K562 (cell line): ENCODE results near the gene ZCCHC14. TPM values are rescaled to one million over a fixed set of nuclear protein-coding genes. Genes with fewer than 3 reads are reported as not detected.

Experiments
- ATF1 ChIP-seq, 2 experiments: fragments of 450-650 bp in 1 of 2; IDR thresholded peaks; 2 replicates each; pipeline ENCODE4 v1.6.1; 2016; ENCODE audit warnings: missing compliant biosample characterization in 1 of 2, missing genetic modification characterization in 1 of 2
- FOXJ2 ChIP-seq: fragments of 200-800 bp; sonication (Bioruptor generic); IDR thresholded peaks from 2 replicates; pipeline ENCODE4 v1.6.1; 2016; ENCODE audit warnings: missing genetic modification characterization, missing compliant biosample characterization
- GTF3C2 ChIP-seq: IDR thresholded peaks from 3 replicates; pipeline ENCODE4 v1.6.1; 2011; ENCODE audit warnings: borderline replicate concordance, mild to moderate bottlenecking, moderate library complexity; ENCODE audit not compliant: insufficient read length; ENCODE audit errors: extremely low read depth
- MYC ChIP-seq, 2 experiments: fragments of 250-450 bp in 1 of 2; sonication (Bioruptor Pico) in 1 of 2; IDR thresholded peaks; 2 replicates each; pipeline versions ENCODE4 v1.5.1 to v1.6.1; 2012 to 2021; ENCODE audit warnings: low read depth in 2 of 2, borderline replicate concordance in 1 of 2, improper control_type of control experiment in 1 of 2, low read length in 1 of 2, mild to moderate bottlenecking in 1 of 2, moderate library complexity in 1 of 2
- RFX1 ChIP-seq: fragments of 450-650 bp; IDR thresholded peaks from 2 replicates; pipeline ENCODE4 v1.6.1; 2016; ENCODE audit warnings: mild to moderate bottlenecking, moderate library complexity
- SMARCC2 ChIP-seq: fragments of 450-650 bp; IDR thresholded peaks from 2 replicates; pipeline ENCODE4 v1.6.1; 2017; ENCODE audit warnings: antibody characterized with exemption, moderate library complexity, mild to moderate bottlenecking, low read depth
- TSHZ1 ChIP-seq: fragments of 250-450 bp; sonication (Bioruptor Pico); IDR thresholded peaks from 2 replicates; pipeline ENCODE4 v1.4.0; 2020; ENCODE audit warnings: mild to moderate bottlenecking, moderate library complexity
- ZBED1 ChIP-seq: IDR thresholded peaks from 2 replicates; pipeline ENCODE4 v1.6.1; 2014
- ZNF280B ChIP-seq: fragments of 250-450 bp; sonication (Bioruptor Pico); IDR thresholded peaks from 2 replicates; pipeline ENCODE4 v1.5.1; 2021; ENCODE audit warnings: mild to moderate bottlenecking
- ZNF512 ChIP-seq: IDR thresholded peaks from 2 replicates; pipeline ENCODE4 v1.6.1; 2016; ENCODE audit warnings: missing genetic modification characterization, missing compliant biosample characterization
- polyA plus RNA-seq, 8 experiments: library from polyadenylated mRNA; depleted of rRNA in 4 of 8; stranded (reverse) in 5 of 8; unstranded in 3 of 8; fragments of >200 nt; fragmentation: Nextera tagmentation in 2 of 8; fragmentation: Illumina TruSeq in 1 of 8; extraction: Ambion mirVana in 2 of 8; extraction: Trizol in 1 of 8; gene quantifications; 2 replicates each; pipeline versions ENCODE4 v1.2.1 to v1.2.3, GENCODE V29; 2011 to 2014; ENCODE audit warnings: inconsistent platforms in 1 of 8, missing spikeins in 1 of 8
- total RNA-seq, 7 experiments: library from RNA; depleted of rRNA in 6 of 7; stranded (reverse); fragments of >200 nt in 6 of 7; fragmentation: Illumina TruSeq in 2 of 7; extraction: Trizol in 2 of 7; gene quantifications; 2 replicates each; pipeline versions ENCODE4 v1.2.1 to v1.2.3, GENCODE V29; 2011 to 2021; ENCODE audit warnings: low replicate concordance in 1 of 7

ZCCHC14 gene
- total and polyA plus RNA-seq, 9 of the 15 experiments (the other 6 are each of a cell fraction or from before 2014, with no cell fraction given), result 1.5 to 12.4 (median 2.9) TPM

- TF ChIP-seq ZNF512 (tag) (no peak), ATF1 (CRISPR knock-in tag; IDR thresholded peaks at IDR 0.05) (no peak), ATF1 (tag; IDR thresholded peaks at IDR 0.05) (no peak), RFX1 (no peak), SMARCC2 (peak; percentile 65), ZNF280B (CRISPR knock-in tag) (no peak), ZBED1 (no peak), GTF3C2 (no peak), FOXJ2 (tag) (no peak), MYC (IDR thresholded peaks at IDR 0.05; ENCODE audit: low read depth, low read length) (0 out of 2 replicates have a peak, but pooled peaks have one; percentile 19), MYC (CRISPR knock-in tag; IDR thresholded peaks at IDR 0.05; ENCODE audit: borderline replicate concordance, low read depth) (no peak), TSHZ1 (CRISPR knock-in tag) (no peak)
These were observed 99.8 kb downstream of the ZCCHC14 start (continued) for GRCh38 chr16:87392821-87393679.
